GM23338 (cell line): ENCODE data around the gene ABHD5. TPM values are rescaled to one million over a fixed set of nuclear protein-coding genes. Genes with fewer than 3 reads are reported as not detected.
A peak's percentile ranks its signal among the peaks of the same experiment; 100 is the strongest.

Experiments
- ATAC-seq: fragments of 200-7000 bp; cut with Tn5 transposase; 3 replicates; pipeline ENCODE4 v1.9.1; 2020
- DNase-seq: peaks from one replicate; pipeline ENCODE4 v3.0.0-alpha.2; 2015; ENCODE audit warnings: low spot score
- H2AFZ ChIP-seq: fragments of 200-600 bp; sonication (generic); 2 replicates; pipeline ENCODE4 v1.8.0; 2016; ENCODE audit warnings: antibody characterized with exemption, mild to moderate bottlenecking, moderate library complexity
- H3F3A ChIP-seq: fragments of 200-600 bp; sonication (generic); replicated peaks from 2 replicates; pipeline ENCODE4 v1.8.0; 2017; ENCODE audit warnings: antibody characterized with exemption, mixed run types, low read depth
- H3K27ac ChIP-seq: fragments of 200-600 bp; sonication (generic); 2 replicates; pipeline ENCODE4 v1.6.1; 2016; ENCODE audit warnings: low read depth
- H3K27me3 ChIP-seq: fragments of 200-600 bp; sonication (generic); 2 replicates; pipeline ENCODE4 v1.8.0; 2016; ENCODE audit warnings: mild to moderate bottlenecking, mixed run types, moderate library complexity; ENCODE audit not compliant: insufficient read depth
- H3K36me3 ChIP-seq: fragments of 200-600 bp; sonication (generic); 2 replicates; pipeline ENCODE4 v1.8.0; 2016; ENCODE audit warnings: mild to moderate bottlenecking; ENCODE audit not compliant: insufficient read depth
- H3K4me1 ChIP-seq: fragments of 200-600 bp; sonication (generic); 2 replicates; pipeline ENCODE4 v1.8.0; 2016; ENCODE audit warnings: mild to moderate bottlenecking, moderate library complexity; ENCODE audit not compliant: insufficient read depth
- H3K4me2 ChIP-seq: fragments of 200-600 bp; sonication (generic); 2 replicates; pipeline ENCODE4 v1.7.1; 2017; ENCODE audit warnings: mixed run types
- H3K4me3 ChIP-seq: fragments of 200-600 bp; sonication (generic); 2 replicates; pipeline ENCODE4 v1.6.1; 2016; ENCODE audit warnings: mixed run types
- H3K79me2 ChIP-seq: fragments of 200-600 bp; sonication (generic); replicated peaks from 2 replicates; pipeline ENCODE4 v1.8.0; 2017; ENCODE audit warnings: mild to moderate bottlenecking; ENCODE audit not compliant: insufficient read depth
- H3K9me2 ChIP-seq: fragments of 200-600 bp; sonication (generic); 2 replicates; pipeline ENCODE4 v1.8.0; 2017; ENCODE audit not compliant: insufficient read depth
- H4K20me1 ChIP-seq: fragments of 200-600 bp; sonication (generic); replicated peaks from 2 replicates; pipeline ENCODE4 v1.8.0; 2017; ENCODE audit warnings: mild to moderate bottlenecking; ENCODE audit not compliant: insufficient read depth
- H3K27ac Mint-ChIP-seq: 2 replicates; pipeline ENCODE4 v1.8.0; 2020; ENCODE audit warnings: inconsistent platforms, mild to moderate bottlenecking, moderate library complexity, mixed read lengths
- H3K27me3 Mint-ChIP-seq: 3 replicates; pipeline ENCODE4 v1.8.0; 2022; ENCODE audit warnings: low read depth, mild to moderate bottlenecking, moderate library complexity, mixed read lengths, inconsistent platforms; ENCODE audit not compliant: insufficient read depth, poor library complexity
- H3K36me3 Mint-ChIP-seq: 3 replicates; pipeline ENCODE4 v1.8.0; 2021; ENCODE audit warnings: low read depth, mild to moderate bottlenecking, inconsistent platforms, moderate library complexity, mixed read lengths
- H3K4me1 Mint-ChIP-seq: 3 replicates; pipeline ENCODE4 v1.8.0; 2020; ENCODE audit warnings: mild to moderate bottlenecking, inconsistent platforms, mixed read lengths
- H3K4me3 Mint-ChIP-seq: 3 replicates; pipeline ENCODE4 v1.8.0; 2021; ENCODE audit warnings: moderate library complexity, mild to moderate bottlenecking, inconsistent platforms, mixed read lengths
- H3K9me3 Mint-ChIP-seq: 3 replicates; pipeline ENCODE4 v1.8.0; 2020; ENCODE audit warnings: moderate library complexity, mild to moderate bottlenecking, inconsistent platforms, mixed read lengths
- EZH2phosphoT487 ChIP-seq: fragments of 200-600 bp; sonication (generic); IDR thresholded peaks from one replicate; pipeline ENCODE4 v1.8.1; 2018; ENCODE audit warnings: antibody characterized with exemption; ENCODE audit not compliant: unreplicated experiment
- POLR2AphosphoS5 ChIP-seq: IDR thresholded peaks from 2 replicates; pipeline ENCODE4 v1.6.1; 2016; ENCODE audit warnings: antibody characterized with exemption, low read depth
- STAT1 ChIP-seq: IDR thresholded peaks from one replicate; pipeline ENCODE4 v1.6.1; 2016; ENCODE audit warnings: antibody characterized with exemption; ENCODE audit not compliant: unreplicated experiment
- ZNF114 ChIP-seq: fragments of 250-450 bp; sonication (Bioruptor Pico); IDR thresholded peaks from 2 replicates; pipeline ENCODE4 v1.5.0; 2020; ENCODE audit warnings: mild to moderate bottlenecking, moderate library complexity
- polyA plus RNA-seq: library from polyadenylated mRNA; unstranded; fragments of >200 nt; fragmentation: Nextera tagmentation; extraction: Ambion mirVana; gene quantifications from 2 replicates; pipeline ENCODE4 v1.2.1, GENCODE V29; 2016
- total RNA-seq: library from RNA; depleted of rRNA; stranded (reverse); fragments of >200 nt; shearing (Covaris generic); gene quantifications from 2 replicates; pipeline ENCODE4 v1.2.3, GENCODE V29; 2014
- TF ChIP-seq, protein P1 (sequence below), 2 experiments: fragments of 200-600 bp in 1 of 2; sonication (generic) in 1 of 2; conservative IDR thresholded peaks; 2 replicates each; pipeline versions ENCODE4 v1.5.1 to v1.6.1; 2016 to 2017; ENCODE audit warnings: antibody characterized with exemption in 2 of 2, low read depth in 2 of 2, mild to moderate bottlenecking in 2 of 2, moderate library complexity in 1 of 2
- TF ChIP-seq, protein P2 (sequence below): fragments of 250-450 bp; sonication (Bioruptor Pico); IDR thresholded peaks from 2 replicates; pipeline ENCODE4 v1.5.0; 2020; ENCODE audit warnings: mild to moderate bottlenecking, moderate library complexity

Gene ABHD5
- total and polyA plus RNA-seq, 2 experiments from 2014 or later, result 12.1 to 12.3 TPM

DNA sequence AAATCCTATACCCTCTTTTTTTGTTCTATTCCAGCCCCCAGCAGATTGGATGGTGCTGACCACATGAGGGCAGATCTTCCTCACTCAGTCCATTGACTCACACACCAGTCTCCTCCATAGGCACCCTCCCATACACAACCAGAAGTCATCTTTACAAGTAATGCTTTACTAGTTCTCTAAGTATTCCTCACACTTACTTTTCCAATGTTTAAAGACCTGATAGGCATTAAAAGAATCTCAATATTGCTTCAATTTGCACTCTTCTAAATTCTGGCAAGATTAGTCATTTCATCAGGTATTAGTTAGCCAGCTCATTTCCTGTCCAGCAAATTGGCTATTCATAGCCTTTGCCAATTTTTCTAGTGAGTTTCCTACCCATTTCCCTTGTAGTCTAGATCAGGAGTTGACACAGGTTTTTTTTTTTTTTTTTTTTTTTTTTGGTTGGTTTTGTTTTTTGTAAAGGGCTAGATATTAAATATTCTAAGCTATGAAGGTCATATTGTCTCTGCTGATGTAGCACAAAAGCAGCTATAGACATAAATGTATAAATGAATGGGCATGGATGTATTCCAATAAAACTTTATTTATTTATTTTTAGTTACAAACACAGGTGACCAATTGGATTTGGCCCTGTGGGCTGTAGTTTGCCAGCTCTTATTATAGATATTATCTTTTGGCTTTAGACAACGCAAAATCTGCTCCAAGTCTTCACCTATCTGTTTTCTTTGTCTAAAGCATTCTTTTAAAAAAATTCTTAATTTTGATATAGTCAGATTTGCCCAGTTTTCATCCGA, 76.1 kb downstream of the ABHD5 start:
- Histone ChIP-seq H3K9me2 (no peaks in the 10 kb centered on the region), H3K36me3 (no peaks in the 10 kb centered on the region), H3K4me3 (no peak overlapping the region), H3K27me3 (no peaks in the 10 kb centered on the region), H3K4me1 (no peaks in the 10 kb centered on the region), H2AFZ (no peak overlapping the region), H3F3A (no peaks in the 10 kb centered on the region), H3K79me2 (no peaks in the 10 kb centered on the region), H3K4me2 (no peak overlapping the region), H4K20me1 (no peaks in the 10 kb centered on the region), H3K27ac (no peak overlapping the region)
- H3K4me1 Mint-ChIP-seq, result peaks cover 16% of the 10 kb centered on the region; the same call in 2 of the 3 replicates
- H3K27ac Mint-ChIP-seq, result no peak overlapping the region
- H3K36me3 Mint-ChIP-seq, result no peaks in the 10 kb centered on the region
- H3K27me3 Mint-ChIP-seq, result peaks cover 1% of the 10 kb centered on the region
- no peaks in the 10 kb centered on the region for H3K9me3 Mint-ChIP-seq
- ATAC-seq (no peak), DNase-seq (no peak)
- TF ChIP-seq POLR2AphosphoS5, result no peak
- TF ChIP-seq, protein P1, sequence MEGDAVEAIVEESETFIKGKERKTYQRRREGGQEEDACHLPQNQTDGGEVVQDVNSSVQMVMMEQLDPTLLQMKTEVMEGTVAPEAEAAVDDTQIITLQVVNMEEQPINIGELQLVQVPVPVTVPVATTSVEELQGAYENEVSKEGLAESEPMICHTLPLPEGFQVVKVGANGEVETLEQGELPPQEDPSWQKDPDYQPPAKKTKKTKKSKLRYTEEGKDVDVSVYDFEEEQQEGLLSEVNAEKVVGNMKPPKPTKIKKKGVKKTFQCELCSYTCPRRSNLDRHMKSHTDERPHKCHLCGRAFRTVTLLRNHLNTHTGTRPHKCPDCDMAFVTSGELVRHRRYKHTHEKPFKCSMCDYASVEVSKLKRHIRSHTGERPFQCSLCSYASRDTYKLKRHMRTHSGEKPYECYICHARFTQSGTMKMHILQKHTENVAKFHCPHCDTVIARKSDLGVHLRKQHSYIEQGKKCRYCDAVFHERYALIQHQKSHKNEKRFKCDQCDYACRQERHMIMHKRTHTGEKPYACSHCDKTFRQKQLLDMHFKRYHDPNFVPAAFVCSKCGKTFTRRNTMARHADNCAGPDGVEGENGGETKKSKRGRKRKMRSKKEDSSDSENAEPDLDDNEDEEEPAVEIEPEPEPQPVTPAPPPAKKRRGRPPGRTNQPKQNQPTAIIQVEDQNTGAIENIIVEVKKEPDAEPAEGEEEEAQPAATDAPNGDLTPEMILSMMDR (conservative IDR thresholded peaks at IDR 0.05; ENCODE audit: low read depth in 2 of 2), result peak in 1 of 2 experiments; percentile 34; a peak in 1 of 4 replicates
- H3K4me3 Mint-ChIP-seq, result no peak overlapping the region

DNA sequence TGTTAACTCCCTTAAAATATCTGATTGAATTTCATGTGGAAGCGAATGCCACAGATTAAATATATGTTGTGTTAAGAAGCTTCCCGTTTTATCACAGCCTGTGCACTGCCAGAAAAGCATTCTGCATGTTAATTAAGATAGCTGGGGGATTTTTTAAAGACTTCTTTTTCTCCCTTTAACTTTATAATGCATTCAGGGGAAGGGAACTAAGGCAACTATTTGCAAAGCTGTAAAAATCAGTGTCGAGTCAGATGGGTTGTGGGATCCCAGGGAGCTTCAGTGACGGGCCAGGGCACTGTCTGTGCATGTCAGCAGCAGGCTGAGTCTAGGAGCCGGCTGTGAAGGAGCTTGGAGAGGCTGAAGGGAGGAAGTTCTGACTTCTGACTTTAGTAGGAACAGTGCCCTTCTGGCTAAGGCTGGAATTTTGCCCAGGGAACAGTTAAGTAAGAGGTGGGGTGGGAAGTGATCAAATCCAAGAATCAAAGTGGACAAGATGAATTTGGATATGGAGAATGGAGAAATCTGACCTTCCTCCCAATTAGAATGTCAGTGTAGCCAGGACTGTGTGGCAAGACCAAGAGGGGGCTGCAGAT, 77.7 kb downstream of the ABHD5 start:
- H3K36me3 ChIP-seq, result no peaks in the 10 kb centered on the region
- no peak for DNase-seq
- Mint-ChIP-seq H3K4me1 (peaks cover 23% of the 10 kb centered on the region), H3K4me3 (no peak overlapping the region), H3K27ac (no peak overlapping the region), H3K27me3 (peaks cover 7% of the 10 kb centered on the region), H3K9me3 (no peaks in the 10 kb centered on the region), H3K36me3 (no peaks in the 10 kb centered on the region)
- no peaks in the 10 kb centered on the region for H3K9me2 ChIP-seq
- no peaks in the 10 kb centered on the region for H3K4me1 ChIP-seq
- no peak overlapping the region for H3K4me2 ChIP-seq
- no peaks in the 10 kb centered on the region for H3K79me2 ChIP-seq
- ATAC-seq, result no peak
- H2AFZ ChIP-seq, result no peak overlapping the region
- no peak overlapping the region for H3K27ac ChIP-seq
- no peaks in the 10 kb centered on the region for H3K27me3 ChIP-seq
- H4K20me1 ChIP-seq, result no peaks in the 10 kb centered on the region
- H3F3A ChIP-seq, result no peaks in the 10 kb centered on the region
- no peak overlapping the region for H3K4me3 ChIP-seq
- TF ChIP-seq EZH2phosphoT487 (no peak), POLR2AphosphoS5 (no peak), STAT1 (no peak), ZNF114 (no peak)
- TF ChIP-seq, protein P2, sequence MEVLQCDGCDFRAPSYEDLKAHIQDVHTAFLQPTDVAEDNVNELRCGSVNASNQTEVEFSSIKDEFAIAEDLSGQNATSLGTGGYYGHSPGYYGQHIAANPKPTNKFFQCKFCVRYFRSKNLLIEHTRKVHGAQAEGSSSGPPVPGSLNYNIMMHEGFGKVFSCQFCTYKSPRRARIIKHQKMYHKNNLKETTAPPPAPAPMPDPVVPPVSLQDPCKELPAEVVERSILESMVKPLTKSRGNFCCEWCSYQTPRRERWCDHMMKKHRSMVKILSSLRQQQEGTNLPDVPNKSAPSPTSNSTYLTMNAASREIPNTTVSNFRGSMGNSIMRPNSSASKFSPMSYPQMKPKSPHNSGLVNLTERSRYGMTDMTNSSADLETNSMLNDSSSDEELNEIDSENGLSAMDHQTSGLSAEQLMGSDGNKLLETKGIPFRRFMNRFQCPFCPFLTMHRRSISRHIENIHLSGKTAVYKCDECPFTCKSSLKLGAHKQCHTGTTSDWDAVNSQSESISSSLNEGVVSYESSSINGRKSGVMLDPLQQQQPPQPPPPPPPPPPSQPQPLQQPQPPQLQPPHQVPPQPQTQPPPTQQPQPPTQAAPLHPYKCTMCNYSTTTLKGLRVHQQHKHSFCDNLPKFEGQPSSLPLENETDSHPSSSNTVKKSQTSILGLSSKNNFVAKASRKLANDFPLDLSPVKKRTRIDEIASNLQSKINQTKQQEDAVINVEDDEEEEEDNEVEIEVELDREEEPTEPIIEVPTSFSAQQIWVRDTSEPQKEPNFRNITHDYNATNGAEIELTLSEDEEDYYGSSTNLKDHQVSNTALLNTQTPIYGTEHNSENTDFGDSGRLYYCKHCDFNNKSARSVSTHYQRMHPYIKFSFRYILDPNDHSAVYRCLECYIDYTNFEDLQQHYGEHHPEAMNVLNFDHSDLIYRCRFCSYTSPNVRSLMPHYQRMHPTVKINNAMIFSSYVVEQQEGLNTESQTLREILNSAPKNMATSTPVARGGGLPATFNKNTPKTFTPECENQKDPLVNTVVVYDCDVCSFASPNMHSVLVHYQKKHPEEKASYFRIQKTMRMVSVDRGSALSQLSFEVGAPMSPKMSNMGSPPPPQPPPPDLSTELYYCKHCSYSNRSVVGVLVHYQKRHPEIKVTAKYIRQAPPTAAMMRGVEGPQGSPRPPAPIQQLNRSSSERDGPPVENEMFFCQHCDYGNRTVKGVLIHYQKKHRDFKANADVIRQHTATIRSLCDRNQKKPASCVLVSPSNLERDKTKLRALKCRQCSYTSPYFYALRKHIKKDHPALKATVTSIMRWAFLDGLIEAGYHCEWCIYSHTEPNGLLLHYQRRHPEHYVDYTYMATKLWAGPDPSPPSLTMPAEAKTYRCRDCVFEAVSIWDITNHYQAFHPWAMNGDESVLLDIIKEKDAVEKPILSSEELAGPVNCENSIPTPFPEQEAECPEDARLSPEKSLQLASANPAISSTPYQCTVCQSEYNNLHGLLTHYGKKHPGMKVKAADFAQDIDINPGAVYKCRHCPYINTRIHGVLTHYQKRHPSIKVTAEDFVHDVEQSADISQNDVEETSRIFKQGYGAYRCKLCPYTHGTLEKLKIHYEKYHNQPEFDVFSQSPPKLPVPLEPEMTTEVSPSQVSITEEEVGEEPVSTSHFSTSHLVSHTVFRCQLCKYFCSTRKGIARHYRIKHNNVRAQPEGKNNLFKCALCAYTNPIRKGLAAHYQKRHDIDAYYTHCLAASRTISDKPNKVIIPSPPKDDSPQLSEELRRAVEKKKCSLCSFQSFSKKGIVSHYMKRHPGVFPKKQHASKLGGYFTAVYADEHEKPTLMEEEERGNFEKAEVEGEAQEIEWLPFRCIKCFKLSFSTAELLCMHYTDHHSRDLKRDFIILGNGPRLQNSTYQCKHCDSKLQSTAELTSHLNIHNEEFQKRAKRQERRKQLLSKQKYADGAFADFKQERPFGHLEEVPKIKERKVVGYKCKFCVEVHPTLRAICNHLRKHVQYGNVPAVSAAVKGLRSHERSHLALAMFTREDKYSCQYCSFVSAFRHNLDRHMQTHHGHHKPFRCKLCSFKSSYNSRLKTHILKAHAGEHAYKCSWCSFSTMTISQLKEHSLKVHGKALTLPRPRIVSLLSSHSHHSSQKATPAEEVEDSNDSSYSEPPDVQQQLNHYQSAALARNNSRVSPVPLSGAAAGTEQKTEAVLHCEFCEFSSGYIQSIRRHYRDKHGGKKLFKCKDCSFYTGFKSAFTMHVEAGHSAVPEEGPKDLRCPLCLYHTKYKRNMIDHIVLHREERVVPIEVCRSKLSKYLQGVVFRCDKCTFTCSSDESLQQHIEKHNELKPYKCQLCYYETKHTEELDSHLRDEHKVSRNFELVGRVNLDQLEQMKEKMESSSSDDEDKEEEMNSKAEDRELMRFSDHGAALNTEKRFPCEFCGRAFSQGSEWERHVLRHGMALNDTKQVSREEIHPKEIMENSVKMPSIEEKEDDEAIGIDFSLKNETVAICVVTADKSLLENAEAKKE (CRISPR knock-in tag), result no peak
- TF ChIP-seq, protein P1 (conservative IDR thresholded peaks at IDR 0.05; ENCODE audit: low read depth in 2 of 2), result no peak
